Loucy (cell line): ENCODE data around the gene IL21R.

Experiments
- EZH2phosphoT487 ChIP-seq: fragments of 200-600 bp; IDR thresholded peaks from 2 replicates; pipeline ENCODE4 v1.6.1; 2018; ENCODE audit warnings: antibody characterized with exemption, mild to moderate bottlenecking, moderate library complexity, borderline replicate concordance
- TF ChIP-seq, protein P1 (sequence below): fragments of 200-600 bp; sonication (generic); conservative IDR thresholded peaks from 2 replicates; pipeline ENCODE4 v1.5.1; 2014; ENCODE audit warnings: mild to moderate bottlenecking, antibody characterized with exemption, low read length

DNA sequence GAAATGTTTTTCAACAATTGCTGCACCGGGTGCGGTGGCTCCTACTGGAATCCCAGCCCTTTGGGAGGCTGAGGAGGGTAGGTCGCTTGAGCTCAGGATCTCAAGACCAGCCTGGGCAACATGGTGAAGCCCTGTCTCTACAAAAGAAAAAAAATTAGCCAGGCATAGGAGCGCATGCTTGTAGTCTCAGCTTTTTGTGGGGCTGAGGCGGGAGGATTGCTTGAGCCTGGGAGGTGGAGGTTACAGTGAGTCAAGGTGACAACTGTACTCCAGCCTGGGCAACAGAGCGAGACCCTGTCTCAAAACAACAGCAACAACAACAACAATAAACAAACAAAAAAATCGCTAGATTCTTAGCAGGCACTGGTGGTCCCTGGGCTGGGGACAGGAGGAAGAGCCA, 28.5 kb downstream of the IL21R start:
- no peak for TF ChIP-seq EZH2phosphoT487
- TF ChIP-seq, protein P1, sequence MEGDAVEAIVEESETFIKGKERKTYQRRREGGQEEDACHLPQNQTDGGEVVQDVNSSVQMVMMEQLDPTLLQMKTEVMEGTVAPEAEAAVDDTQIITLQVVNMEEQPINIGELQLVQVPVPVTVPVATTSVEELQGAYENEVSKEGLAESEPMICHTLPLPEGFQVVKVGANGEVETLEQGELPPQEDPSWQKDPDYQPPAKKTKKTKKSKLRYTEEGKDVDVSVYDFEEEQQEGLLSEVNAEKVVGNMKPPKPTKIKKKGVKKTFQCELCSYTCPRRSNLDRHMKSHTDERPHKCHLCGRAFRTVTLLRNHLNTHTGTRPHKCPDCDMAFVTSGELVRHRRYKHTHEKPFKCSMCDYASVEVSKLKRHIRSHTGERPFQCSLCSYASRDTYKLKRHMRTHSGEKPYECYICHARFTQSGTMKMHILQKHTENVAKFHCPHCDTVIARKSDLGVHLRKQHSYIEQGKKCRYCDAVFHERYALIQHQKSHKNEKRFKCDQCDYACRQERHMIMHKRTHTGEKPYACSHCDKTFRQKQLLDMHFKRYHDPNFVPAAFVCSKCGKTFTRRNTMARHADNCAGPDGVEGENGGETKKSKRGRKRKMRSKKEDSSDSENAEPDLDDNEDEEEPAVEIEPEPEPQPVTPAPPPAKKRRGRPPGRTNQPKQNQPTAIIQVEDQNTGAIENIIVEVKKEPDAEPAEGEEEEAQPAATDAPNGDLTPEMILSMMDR: no peak
